Left cardiac atrium (tissue), 4 donors: Measurements from ENCODE around the gene CFDP1. TPM values are rescaled to one million over a fixed set of nuclear protein-coding genes. Genes with fewer than 3 reads are reported as not detected.
"Not testable (repeated sequence)": the region's sequence is repeated elsewhere in the genome, so short reads cannot be mapped to it uniquely, and the experiment has no call there.

ENCODE experiments used
- ATAC-seq, 2 donors: fragments of 200-7000 bp; cut with Tn5 transposase; one replicate each; pipeline ENCODE4 v1.9.1; 2020; ENCODE audit warnings: mild to moderate bottlenecking in 2 of 2, moderate library complexity in 2 of 2
- DNase-seq: peaks from one replicate; pipeline ENCODE4 v3.0.0-alpha.2; 2020
- intact Hi-C, 2 donors: fragments of 100-400 bp; cut with DNase I; formaldehyde crosslinking; loops; one replicate each; pipeline versions ENCODE4 v1.14.1 to v1.15.1; 2022 to 2023
- total RNA-seq, 2 donors: library from RNA; stranded (reverse); fragmentation: NEBNext Ultra II Directional; extraction: Animal tissue kit (Norgen Biotek cat#: 25700); gene quantifications; one replicate each; pipeline ENCODE4 v1.2.1, GENCODE V29; 2021
- donor health status: DM: no; HTN: yes; CAD: no.
- donor health status: DM: no; HTN: yes; CAD: no; lungs with severe emphysema.
- donor health status: DM: yes; HTN: yes; CAD: no.
- donor health status: Dilated cardiomyopathy.

Gene CFDP1
- total RNA-seq, 2 donors from 2014 or later = 31.3 to 32.7 TPM

- intact Hi-C loops = no loop called here
- DNase-seq (no peak), ATAC-seq (no peak)
Measured at GRCh38 chr16:75462806-75463205, 29.5 kb upstream of the CFDP1 start.

DNA sequence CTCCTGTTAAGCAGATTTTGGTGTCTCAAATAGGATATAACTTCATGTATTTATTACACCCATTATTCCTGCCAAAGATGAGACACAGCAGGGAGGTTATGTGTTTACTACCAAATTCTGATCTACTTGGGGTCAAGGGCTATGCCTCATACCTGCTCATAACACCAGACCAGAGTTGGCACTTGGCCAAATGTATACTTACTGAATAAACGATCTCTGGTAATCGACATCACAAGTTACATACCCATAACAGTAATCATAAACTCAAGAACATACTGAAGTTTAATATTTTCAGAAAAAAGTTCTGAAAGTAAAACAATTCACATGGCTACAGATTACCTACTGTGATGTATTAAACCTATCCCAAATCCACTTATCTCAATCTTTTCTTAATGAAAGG is 28.3 kb upstream of the CFDP1 start:
- ATAC-seq = no peak
- intact Hi-C loops = no loop called here
- DNase-seq = no peak

DNA sequence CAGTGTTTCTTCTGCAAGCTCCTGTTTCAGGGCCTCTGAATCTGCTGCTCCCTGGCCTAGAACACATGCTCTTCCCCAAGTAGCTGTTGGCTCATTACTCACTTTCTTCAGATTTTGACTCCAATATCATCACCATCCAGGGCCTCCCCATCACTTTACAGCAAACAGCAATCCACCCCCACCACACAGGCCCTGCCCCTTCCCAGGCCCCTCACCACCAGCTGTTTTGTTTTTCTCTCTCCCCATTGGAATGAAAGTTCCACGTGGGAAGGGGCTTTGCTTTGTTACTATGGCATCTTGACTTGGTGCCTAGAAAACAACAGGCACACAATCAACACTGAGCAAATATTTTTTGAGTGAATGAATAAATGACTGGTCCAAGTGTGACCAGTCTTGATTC is 27.1 kb upstream of the CFDP1 start:
- intact Hi-C loops = no loop called here
- ATAC-seq (no peak), DNase-seq (no peak)

DNA sequence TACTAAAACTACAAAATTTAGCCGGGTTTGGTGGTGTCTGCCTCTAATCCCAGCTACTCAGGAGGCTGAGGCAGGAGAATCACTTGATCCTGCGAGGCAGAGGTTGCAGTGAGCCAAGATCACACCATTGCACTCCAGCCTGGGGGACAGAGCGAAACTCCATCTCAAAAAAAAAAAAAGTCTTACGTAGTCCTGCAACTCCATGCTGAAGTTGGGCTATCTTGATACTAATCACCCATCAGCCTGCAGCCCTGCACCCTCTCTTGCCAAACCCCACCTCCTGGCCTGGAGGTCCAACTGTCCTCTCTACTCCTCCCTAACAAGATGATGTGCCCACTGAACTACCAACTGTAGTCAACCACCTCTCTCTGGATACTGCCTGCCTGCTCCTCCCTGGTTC is 26.4 kb upstream of the CFDP1 start:
- no peak for ATAC-seq

GRCh38 chr16:75458439-75458838 is 25.1 kb upstream of the CFDP1 start:
- intact Hi-C loops = no loop called here
- ATAC-seq (no peak), DNase-seq (no peak)

More for the DNA sequence above, 26.4 kb upstream of the CFDP1 start:
- intact Hi-C loops = no loop called here
- DNase-seq = no peak

- intact Hi-C loops = no loop called here
- ATAC-seq = no peak
- DNase-seq = no peak
Measured at GRCh38 chr16:75458029-75458428, 24.7 kb upstream of the CFDP1 start.

DNA sequence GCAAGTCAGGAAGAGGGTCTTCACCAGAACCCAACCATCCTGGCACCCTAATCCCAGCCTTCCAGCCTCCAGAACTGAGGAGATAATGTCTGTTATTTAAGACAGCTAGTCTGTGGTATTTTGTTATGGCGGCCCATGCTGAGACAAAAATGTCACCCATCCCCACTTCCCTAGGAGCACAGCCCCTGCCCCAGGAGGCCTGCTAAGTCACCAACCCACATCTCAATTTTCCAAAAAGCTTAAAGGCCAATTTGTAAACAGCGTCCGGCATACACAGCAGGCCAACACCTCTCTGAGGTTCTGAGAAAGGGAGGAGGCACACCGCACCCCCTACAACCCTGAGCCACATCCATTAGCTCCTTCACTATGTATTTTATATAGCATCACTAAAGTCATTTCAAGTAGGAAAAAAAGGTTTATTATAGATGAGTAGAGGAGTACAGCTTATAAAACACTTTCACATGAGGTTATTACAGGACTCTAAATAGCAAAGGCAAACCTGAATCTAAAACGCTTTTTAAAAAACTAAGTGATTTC is 24.2 kb upstream of the CFDP1 start:
- ATAC-seq (no peak), DNase-seq (no peak)
- intact Hi-C loops = no loop called here

DNA sequence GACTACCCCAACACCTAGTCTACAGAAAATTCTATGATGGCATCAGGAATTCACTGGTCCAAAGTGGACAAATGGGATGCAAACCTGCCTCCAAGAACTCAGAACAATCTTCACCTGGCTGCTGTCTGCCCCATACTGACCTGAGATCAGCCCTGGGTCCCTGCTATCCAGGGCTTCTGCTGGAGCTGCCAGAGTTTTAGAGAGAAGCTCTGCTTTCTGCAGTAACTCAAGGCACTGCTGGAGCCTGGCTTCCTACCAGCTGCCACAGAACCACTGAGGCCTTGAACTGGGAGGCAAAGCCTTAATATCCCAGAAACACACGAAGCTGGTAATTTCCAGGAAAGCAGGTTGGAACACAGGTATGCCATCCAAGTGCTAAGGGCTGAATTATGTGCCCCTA is 23.7 kb upstream of the CFDP1 start:
- intact Hi-C loops = no loop called here
- no peak for DNase-seq
- ATAC-seq = peak in 1 of 2 donors; percentile 22

DNA sequence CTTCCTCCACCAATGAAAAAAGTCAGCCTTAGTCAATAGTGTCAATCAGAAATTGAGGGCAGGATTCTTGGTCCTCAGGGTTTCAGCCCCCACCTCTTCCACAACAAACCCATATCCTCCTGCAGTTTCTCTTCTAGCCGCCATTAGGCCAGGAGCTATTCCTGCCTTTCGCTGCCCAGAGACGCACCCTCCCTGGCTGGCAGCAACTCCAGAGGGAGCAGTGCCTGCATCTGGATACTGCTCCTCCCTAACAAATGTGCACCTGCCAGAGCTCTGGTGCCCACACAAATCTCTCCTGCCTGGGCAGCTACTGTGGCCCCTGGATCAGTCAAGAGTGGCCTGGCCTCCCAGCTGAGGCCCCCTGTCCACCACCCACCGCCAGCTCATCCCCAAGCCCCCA is 23.2 kb upstream of the CFDP1 start:
- intact Hi-C loops, DNase-seq: not testable (repeated sequence)
- peak in 1 of 2 donors; percentile 15 for ATAC-seq

DNA sequence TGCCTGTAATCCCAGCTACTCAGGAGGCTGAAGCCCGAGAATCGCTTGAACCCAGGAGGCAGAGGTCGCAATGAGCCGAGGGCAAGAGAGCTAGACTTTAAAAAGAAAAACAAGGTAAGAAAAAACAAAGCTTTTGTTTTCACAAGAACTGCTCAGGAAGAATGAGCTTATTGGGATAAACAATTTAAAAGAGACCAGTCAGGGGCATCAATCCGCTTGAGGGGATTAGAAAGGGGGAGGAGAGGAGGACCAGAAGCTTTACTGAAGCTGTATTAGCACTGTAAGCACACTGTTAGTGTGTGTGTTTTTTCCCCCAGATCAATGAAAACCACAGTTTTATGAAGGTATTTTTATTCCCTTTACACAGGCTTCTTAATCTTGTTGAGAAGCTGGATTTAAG is 22.4 kb upstream of the CFDP1 start:
- ATAC-seq = no peak
- intact Hi-C loops = no loop called here
- no peak for DNase-seq

- ATAC-seq (peak; percentile 23 to 36), DNase-seq (no peak)
Measured at GRCh38 chr16:75452464-75453190, 19.3 kb upstream of the CFDP1 start.

DNA sequence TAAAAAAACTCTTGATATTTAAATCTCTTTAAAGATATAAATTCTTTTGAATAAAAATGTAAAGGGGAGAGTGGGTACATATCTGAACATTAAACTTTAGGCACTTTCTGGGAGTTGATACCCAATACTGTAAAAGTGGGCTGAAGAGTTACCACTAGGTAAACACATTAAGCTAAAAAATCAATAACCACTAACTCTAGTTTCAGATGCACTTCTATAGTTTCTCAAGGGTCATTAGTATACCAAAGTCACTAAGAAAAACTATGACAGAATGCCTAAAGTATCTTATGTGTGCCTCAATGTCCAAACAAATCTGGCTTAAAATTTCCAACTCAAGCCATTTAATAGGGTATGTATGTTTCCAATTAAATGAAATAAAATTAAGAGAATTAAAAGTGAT is 13.1 kb upstream of the CFDP1 start:
- no peak for ATAC-seq
- no peak for DNase-seq
- intact Hi-C loops = no loop called here

More at GRCh38 chr16:75452464-75453190, 19.3 kb upstream of the CFDP1 start:
- intact Hi-C loops = no loop called here

DNA sequence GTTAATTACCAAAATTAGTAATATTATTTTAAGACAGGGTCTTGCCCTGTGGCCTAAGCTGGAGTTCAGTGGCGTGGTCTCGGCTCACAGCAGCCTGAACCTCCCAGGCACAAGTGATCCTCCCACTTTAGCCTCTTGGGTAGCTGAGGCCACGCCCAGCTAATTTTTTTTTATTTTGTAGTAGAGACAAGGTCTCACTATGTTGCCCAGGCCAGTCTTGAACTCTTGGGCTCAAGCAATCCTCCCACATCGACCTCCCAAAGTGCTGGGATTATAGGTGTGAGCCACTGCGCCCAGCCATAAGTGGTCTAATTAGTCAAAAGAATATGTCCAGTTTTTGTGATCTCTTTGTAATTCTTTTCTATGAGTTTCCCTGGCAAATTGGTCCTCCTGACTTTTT is 12.0 kb upstream of the CFDP1 start:
- DNase-seq (no peak), ATAC-seq (no peak)
- intact Hi-C loops = no loop called here

DNA sequence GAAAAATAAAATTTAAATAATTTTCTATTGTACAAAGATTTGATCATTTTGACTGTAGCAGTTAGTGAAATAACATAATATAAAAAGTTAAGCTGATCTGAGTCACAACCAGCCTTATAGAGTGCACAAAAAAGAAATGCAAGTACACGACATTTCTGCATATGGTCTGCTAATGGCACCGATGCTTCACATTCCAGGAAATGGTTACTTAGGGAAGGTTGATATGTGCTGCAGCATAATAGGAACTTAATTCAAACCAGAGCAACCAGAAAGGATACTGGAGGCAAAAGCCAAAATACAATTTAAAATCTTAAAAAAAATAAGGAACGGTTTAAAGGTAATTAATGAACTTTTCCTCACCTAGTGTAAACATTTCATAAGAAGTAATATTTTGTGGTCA is 10.0 kb upstream of the CFDP1 start:
- DNase-seq (no peak), ATAC-seq (no peak)
- intact Hi-C loops = no loop called here

DNA sequence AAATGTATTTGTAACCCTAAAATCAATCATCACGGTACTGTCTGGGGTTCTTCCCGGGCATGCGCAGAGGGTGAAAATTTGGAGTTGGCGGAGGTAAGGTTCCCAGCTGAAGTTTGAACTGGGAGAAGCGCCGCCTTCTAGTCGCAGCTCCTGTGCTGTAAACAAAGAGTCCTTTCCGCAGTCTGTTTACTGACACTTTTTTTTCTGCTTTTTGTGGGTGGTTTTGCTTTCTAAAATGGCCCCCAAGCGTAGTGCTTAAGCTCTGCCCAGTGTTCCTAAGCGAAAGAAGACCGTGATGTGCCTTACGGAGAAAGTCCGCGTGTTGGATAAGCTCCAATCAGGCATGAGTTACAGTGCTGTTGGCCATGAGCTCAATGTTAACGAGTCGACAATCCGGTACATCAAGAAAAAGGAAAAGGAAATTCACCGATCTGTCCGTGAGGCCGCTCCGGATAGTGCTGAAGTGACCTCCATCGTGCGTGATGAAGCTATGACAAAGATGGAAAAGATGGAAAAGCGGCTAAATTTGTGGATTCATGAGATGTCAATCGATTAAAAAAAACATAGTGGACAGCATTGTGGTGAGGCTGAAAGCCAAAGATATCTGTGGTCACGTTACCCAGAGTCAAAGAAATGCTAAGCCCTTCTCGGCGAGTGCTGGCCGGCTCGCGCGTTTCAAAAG is 570 bp upstream of the CFDP1 start:
- ATAC-seq (peak; percentile 75 to 82), DNase-seq (no peak)
- intact Hi-C loops = no loop called here

DNA sequence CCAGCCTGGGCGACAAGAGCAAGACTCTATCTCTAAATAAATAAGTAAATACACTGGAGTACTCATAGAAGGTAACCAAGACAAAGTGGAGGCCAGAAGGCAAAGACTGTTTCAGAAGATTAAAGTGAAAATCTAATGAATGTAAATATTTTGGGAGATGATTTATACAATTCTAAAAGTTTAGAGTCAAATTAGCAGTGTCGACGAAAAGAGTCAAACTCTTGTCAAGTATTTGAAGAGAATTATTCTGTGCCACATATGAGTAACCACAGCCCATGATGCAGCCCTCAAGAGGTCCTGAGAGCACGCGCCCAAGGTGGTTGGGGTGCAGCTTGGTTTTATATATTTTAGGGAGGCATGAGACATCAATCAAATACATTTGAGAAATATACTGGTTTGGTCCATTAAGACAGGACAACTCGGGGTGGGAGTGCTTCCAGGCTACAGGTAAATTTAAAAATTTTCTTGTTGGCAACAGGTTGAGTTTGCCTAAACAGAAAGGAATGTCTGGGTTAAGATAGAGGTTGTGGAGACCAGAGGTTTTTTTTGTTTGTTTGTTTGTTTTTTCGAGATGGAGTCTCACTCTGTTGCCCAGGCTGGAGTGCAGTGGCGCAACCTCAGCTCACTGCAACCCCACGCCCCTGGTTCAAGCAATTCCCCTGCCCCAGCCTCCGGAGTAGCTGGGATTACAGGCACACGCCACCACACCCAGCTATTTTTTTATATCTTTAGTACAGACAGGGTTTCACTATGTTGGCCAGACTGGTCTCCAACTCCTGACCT is 3.5 kb downstream of the CFDP1 start:
- intact Hi-C loops = no loop called here
- ATAC-seq (no peak), DNase-seq (no peak)

DNA sequence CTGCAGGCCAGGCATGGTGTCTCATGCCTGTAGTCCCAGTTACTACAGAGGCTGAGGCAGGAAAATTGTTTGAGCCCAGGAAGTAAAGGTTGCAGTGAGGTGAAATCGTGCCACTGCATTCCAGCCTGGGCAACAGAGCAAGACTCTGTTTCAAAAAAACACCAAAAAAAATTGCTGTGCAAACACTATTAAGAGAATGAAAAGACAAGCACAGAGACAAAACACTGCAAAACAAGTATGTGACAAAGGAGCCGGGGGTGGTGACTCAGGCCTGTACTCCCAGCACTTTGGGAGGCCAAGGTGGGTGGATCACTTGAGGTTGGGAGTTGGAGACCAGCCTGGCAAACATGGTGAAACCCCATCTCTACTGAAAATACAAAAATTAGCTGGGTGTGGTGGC is 6.8 kb downstream of the CFDP1 start:
- ATAC-seq, intact Hi-C loops: not testable (repeated sequence)

DNA sequence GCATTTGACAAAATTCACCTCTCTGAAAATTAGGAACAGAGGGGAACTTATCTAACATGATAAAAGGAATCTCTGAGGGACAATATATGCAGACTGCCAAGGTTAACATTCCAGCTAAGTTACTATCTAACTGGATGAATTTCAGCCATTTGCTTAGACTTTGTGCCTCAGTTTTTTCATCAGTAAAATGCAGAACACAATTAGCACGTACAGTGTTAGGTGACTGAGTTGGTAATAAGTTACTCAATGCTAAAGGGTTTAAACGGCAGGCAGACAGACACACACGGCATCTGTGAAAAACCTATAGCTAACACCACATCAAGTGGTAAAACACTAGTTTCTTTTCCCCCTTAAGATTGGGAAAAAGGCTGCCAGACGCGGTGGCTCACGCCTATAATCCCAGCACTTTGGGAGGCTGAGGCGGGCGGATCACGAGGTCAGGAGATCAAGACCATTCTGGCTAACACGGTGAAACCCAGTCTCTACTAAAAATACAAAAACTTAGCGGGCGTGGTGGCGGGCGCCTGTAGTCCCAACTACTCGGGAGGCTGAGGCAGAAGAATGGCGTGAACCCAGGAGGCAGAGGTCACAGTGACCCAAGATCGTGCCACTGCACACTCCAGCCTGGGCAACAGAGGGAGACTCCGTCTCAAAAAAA is 9.1 kb downstream of the CFDP1 start:
- DNase-seq, intact Hi-C loops, ATAC-seq: not testable (repeated sequence)

More for the DNA sequence above, 6.8 kb downstream of the CFDP1 start:
- DNase-seq = not testable (repeated sequence)

- intact Hi-C loops = no loop called here
- no peak for ATAC-seq
Measured at GRCh38 chr16:75423723-75424104, 9.6 kb downstream of the CFDP1 start.

DNA sequence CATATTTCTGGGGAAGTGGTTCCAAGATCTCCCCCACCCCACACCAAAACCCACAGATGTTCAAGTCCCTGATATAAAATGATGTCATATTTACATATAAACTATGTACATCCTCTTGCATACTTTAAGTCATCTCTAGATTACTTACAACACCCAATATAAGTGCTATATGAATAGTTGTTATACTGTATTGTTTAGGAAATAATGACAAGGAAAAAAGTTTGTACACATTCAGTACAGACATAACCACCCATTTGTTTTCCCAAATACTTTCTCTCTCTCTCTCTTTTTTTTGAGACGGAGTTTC is 11.5 kb downstream of the CFDP1 start:
- DNase-seq (no peak), ATAC-seq (no peak)
- intact Hi-C loops = no loop called here

More at GRCh38 chr16:75423723-75424104, 9.6 kb downstream of the CFDP1 start:
- no peak for DNase-seq
